GM19043 (cell line): ENCODE data around the gene HBA1.
"Not testable (repeated sequence)": the region's sequence is repeated elsewhere in the genome, so short reads cannot be mapped to it uniquely, and the experiment has no call there.

Experiments used
- ATAC-seq: cut with Tn5 transposase; IDR thresholded peaks from one replicate; pipeline ENCODE4 v1.9.1; 2021; ENCODE audit warnings: low read depth; ENCODE audit not compliant: unreplicated experiment

HBA1 gene

GRCh38 chr16:193441-193840 is 17.0 kb downstream of the HBA1 start:
- no peak for ATAC-seq

GRCh38 chr16:194516-194915 is 18.0 kb downstream of the HBA1 start:
- no peak for ATAC-seq

DNA sequence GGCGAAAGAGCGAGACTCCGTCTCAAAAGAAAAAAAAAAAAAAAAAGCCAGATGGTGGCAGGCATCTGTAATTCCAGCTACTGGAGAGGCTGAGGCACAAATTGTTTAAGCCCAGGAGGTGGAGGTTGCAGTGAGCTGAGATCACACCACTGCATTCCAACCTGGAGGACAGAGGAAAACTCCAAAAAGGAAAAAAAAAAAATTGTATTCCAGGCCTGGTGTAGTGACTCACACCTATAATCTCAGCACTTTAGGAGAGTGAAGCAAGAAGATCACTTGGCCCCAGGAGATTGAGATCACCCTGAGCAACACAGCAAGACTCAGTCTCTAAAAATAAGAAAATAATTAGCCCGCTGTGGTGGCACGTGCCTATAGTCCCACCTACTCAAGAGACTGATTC is 23.9 kb downstream of the HBA1 start:
- no peak for ATAC-seq

GRCh38 chr16:203246-203645 is 26.8 kb downstream of the HBA1 start:
- no peak for ATAC-seq

DNA sequence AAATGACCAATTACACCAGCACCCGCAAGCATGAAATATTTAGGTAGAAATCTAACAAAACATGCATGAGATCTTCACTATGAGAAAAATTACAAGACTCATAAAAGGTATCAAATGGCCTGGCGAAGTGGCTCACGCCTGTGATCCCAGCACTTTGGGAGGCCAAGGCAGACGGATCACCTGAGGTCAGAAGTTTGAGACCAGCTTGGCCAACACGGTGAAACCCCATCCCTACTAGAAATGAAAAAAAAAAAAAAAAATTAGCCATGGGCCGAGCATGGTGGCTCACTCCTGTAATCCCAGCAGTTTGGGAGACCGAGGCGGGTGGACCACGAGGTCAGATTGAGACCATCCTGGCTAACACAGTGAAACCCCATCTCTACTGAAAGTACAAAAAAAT is 27.6 kb downstream of the HBA1 start:
- ATAC-seq, result not testable (repeated sequence)

DNA sequence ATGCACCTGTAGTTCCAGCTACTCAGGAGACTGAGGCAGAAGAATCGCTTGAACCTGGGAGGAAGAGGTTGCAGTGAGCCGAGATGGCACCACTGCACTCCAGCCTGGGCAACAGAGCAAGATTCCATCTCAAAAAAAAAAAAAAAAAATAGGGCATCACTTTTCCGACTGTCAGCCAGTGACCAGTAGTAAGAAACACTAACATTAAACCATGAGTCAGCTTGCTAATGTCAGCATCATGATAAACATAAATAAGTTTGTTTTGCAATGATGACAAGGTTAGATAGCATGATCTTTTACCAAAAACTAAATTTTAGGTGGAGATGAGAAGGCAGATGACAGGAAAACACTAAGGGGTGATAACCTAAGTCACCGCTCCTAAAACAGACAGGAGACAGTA is 32.9 kb downstream of the HBA1 start:
- ATAC-seq, result not testable (repeated sequence)

DNA sequence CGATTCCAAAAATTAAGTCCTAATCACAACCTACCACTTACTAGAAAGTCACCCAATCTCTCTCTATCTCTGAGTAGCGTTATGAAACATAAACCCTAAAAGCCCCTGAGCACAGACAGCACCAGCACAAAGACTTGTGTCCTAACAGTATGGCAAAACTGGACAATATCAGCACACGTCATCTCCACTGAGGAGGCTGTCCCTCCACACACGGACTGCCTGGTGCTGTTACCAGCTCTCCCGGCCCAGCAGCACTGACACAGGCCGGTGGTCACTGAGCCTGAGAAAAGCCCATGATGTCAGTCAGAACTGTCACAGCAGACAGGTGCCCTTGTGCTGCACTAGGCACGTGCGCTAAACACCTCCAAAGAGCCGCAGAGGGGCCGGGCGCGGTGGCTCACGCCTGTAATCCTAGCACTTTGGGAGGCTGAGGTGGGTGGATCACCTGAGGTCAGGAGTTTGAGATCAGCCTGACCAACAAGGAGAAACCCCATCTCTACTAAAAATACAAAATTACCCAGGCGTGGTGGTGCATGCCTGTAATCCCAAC is 35.2 kb downstream of the HBA1 start:
- not testable (repeated sequence) for ATAC-seq

DNA sequence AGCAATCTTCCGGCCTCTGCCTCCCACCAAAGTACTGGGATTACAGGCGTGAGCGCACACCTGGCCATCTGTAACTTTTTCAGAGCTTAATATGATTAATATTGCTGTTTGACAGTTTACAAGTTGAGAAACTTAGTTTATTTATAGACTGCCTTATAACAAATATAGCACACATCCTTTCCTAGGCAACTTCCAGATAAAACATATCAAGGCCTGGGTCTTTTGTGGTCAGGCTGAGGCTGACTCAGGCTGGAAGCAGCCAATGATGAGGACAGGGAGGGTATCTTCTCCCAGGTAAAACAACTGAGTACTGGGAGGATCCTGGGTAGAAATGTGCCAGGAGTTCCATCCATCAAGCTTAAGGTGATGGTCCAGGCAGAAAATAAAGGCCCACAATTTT is 36.5 kb downstream of the HBA1 start:
- no peak for ATAC-seq

DNA sequence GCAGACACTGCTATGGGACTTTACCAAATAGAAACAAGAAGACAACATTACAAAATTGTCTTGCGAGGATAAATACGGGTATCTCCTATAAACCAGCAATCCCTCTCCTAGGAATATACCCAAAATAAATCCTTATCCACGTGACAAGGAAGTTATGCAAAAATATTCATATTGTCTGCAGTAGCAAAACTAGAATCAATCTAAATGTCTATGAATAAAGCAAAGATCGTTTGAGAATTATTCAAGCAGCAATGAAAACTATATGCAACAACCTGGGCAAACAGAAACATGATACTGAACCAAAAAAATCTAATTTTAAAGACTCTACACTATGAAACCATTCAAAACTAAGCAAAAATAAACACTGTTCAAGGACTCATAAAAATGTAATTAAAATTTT is 43.5 kb downstream of the HBA1 start:
- no peak for ATAC-seq
